Measurements from ENCODE around the gene TRIM56. TPM values are rescaled to one million over a fixed set of nuclear protein-coding genes. Genes with fewer than 3 reads are reported as not detected.
"Not testable (repeated sequence)": the region's sequence is repeated elsewhere in the genome, so short reads cannot be mapped to it uniquely, and the experiment has no call there.

The TRIM56 gene
- total RNA-seq, 1 donor from 2014 or later = 60.9 TPM

GRCh38 chr7:101129603-101130117 lies 44.4 kb downstream of the TRIM56 start:
- H3K36me3 ChIP-seq = no peaks in the 10 kb centered on the region
- H3K4me3 ChIP-seq = no peak overlapping the region
- no peaks in the 10 kb centered on the region for H3K9me3 ChIP-seq
- ATAC-seq (no peak), DNase-seq (no peak)
- intact Hi-C loops (cut with DNase I) = no loop called here
- H3K4me1 ChIP-seq = peaks cover 26% of the 10 kb centered on the region
- TF ChIP-seq CTCF (IDR thresholded peaks at IDR 0.05) = no peak
- peaks cover 4% of the 10 kb centered on the region for H3K27me3 ChIP-seq
- no peak overlapping the region for H3K27ac ChIP-seq

GRCh38 chr7:101132626-101133600 lies 47.6 kb downstream of the TRIM56 start:
- DNase-seq; H3K27me3 ChIP-seq; H3K36me3 ChIP-seq; H3K4me3 ChIP-seq; intact Hi-C loops (cut with DNase I); H3K27ac ChIP-seq; H3K9me3 ChIP-seq; H3K4me1 ChIP-seq; ATAC-seq: not testable (repeated sequence)

- Histone ChIP-seq H3K9me3 (no peaks in the 10 kb centered on the region), H3K4me3 (no peak overlapping the region), H3K27ac (no peak overlapping the region), H3K4me1 (peaks cover 12% of the 10 kb centered on the region), H3K27me3 (no peaks in the 10 kb centered on the region), H3K36me3 (no peaks in the 10 kb centered on the region)
- intact Hi-C loops (cut with DNase I) = no loop called here
- DNase-seq (no peak), ATAC-seq (no peak)
- TF ChIP-seq CTCF (IDR thresholded peaks at IDR 0.05) = no peak
Observed at GRCh38 chr7:101133621-101134398, 48.5 kb downstream of the TRIM56 start.

- ATAC-seq = no peak
- intact Hi-C loops (cut with DNase I) = no loop called here
- no peak for DNase-seq
- TF ChIP-seq CTCF (IDR thresholded peaks at IDR 0.05) = no peak
- Histone ChIP-seq H3K4me3 (no peak overlapping the region), H3K36me3 (no peaks in the 10 kb centered on the region), H3K27ac (no peak overlapping the region), H3K27me3 (no peaks in the 10 kb centered on the region), H3K9me3 (no peaks in the 10 kb centered on the region), H3K4me1 (peaks cover 16% of the 10 kb centered on the region)
Observed at GRCh38 chr7:101134399-101134980, 49.2 kb downstream of the TRIM56 start.

- H3K4me3 ChIP-seq = no peak overlapping the region
- intact Hi-C loops (cut with DNase I) = loop anchor here (5.0 kb wide), 1 partner anchor 40 kb away; no protein-coding TSS in a partner anchor
- H3K36me3 ChIP-seq = no peaks in the 10 kb centered on the region
- H3K9me3 ChIP-seq = no peaks in the 10 kb centered on the region
- peak; percentile 2 for ATAC-seq
- H3K27ac ChIP-seq = peak overlapping the region; percentile 55
- no peak for TF ChIP-seq CTCF (IDR thresholded peaks at IDR 0.05)
- H3K4me1 ChIP-seq = peaks cover 16% of the 10 kb centered on the region
- no peaks in the 10 kb centered on the region for H3K27me3 ChIP-seq
- no peak for DNase-seq
Observed at GRCh38 chr7:101137651-101138212, 52.5 kb downstream of the TRIM56 start.

All from upper lobe of right lung (tissue), 1 donor.